DMS53 treated with DMSO at 0.1 percent for 48 hours (cell line): ENCODE measurements around the gene ZFPM1.

ENCODE experiments used
- DNase-seq: peaks from one replicate; lab custom pipeline; 2025; ENCODE audit not compliant: unreplicated experiment; lab: John Stamatoyannopoulos, UW

The ZFPM1 gene

GRCh38 chr16:88536971-88537751 is 84.1 kb downstream of the ZFPM1 start:
- DNase-seq, result no peak

GRCh38 chr16:88537859-88538258 is 84.8 kb downstream of the ZFPM1 start:
- DNase-seq, result no peak

- no peak for DNase-seq
These were observed 85.4 kb downstream of the ZFPM1 start for GRCh38 chr16:88538366-88539060.

- DNase-seq, result no peak
These were observed 86.2 kb downstream of the ZFPM1 start for GRCh38 chr16:88539261-88539651.

- no peak for DNase-seq
These were observed 86.7 kb downstream of the ZFPM1 start for GRCh38 chr16:88539652-88540345.

- DNase-seq, result no peak
These were observed 87.4 kb downstream of the ZFPM1 start for GRCh38 chr16:88540346-88540977.

GRCh38 chr16:88541831-88542616 is 88.9 kb downstream of the ZFPM1 start:
- no peak for DNase-seq

GRCh38 chr16:88543230-88543813 is 90.2 kb downstream of the ZFPM1 start:
- no peak for DNase-seq

GRCh38 chr16:88545781-88546180 is 92.7 kb downstream of the ZFPM1 start:
- DNase-seq, result no peak

GRCh38 chr16:88548131-88548874 is 95.2 kb downstream of the ZFPM1 start:
- DNase-seq, result no peak

- DNase-seq, result no peak
These were observed 95.9 kb downstream of the ZFPM1 start for GRCh38 chr16:88548985-88549384.

GRCh38 chr16:88549671-88550245 is 96.7 kb downstream of the ZFPM1 start:
- DNase-seq, result no peak

- no peak for DNase-seq
These were observed 97.2 kb downstream of the ZFPM1 start for GRCh38 chr16:88550246-88550661.

- DNase-seq, result no peak
These were observed 99.1 kb downstream of the ZFPM1 start for GRCh38 chr16:88552166-88552565.

GRCh38 chr16:88552815-88553214 is 99.7 kb downstream of the ZFPM1 start:
- DNase-seq, result no peak

GRCh38 chr16:88553739-88554138 is 100.7 kb downstream of the ZFPM1 start:
- no peak for DNase-seq

GRCh38 chr16:88554711-88555264 is 101.7 kb downstream of the ZFPM1 start:
- no peak for DNase-seq

- no peak for DNase-seq
These were observed 103.4 kb downstream of the ZFPM1 start for GRCh38 chr16:88556294-88556988.
